GM18498 (cell line): ENCODE measurements around the gene SRI.
"Not testable (repeated sequence)": the region's sequence is repeated elsewhere in the genome, so short reads cannot be mapped to it uniquely, and the experiment has no call there.

Source experiments
- ATAC-seq: cut with Tn5 transposase; IDR thresholded peaks from one replicate; pipeline ENCODE4 v1.9.1; 2021; ENCODE audit warnings: mild to moderate bottlenecking, moderate library complexity; ENCODE audit not compliant: unreplicated experiment

The SRI gene

DNA sequence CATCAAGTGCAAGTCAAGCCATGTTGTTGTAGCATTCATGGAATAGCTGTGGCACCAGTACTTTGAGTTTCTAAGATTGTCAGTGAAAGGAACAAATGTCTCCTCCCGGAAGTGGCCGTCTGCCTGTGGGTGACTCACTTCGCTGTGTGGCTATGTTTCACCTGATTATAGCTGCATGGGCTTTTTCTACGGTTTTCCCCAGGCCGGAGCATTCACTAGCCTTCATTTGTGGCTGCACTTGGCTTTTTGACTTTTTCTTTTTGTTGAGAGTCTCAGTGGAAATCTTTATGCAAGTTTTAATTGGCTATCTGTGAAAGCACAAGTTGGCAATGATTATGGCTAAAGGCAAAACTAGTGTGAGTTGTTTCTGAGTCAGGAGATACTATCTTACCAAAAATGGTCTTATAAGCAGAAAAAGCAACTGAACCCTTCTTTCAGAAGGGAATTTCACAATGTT lies 35.0 kb downstream of the SRI start:
- no peak for ATAC-seq

DNA sequence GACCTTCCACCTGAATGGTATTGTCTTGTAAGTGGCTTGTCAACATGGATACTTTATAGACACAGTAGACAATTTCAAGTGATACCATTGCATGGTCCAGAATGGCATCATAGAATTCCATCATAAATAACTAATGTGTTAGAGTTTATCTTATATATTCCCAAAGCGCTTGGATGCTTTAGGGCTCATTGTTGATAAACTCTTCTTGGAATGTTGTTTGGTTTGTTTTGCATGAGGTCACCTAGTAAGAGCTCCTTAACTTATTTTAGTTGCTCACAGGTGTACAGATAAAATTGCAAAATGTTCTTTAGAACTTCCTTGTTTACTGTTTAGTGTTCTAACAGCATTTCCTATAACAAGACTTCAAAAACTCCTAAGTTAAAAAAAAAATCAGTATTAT lies 36.8 kb downstream of the SRI start:
- no peak for ATAC-seq

GRCh38 chr7:88176190-88176589 lies 43.6 kb downstream of the SRI start:
- no peak for ATAC-seq

DNA sequence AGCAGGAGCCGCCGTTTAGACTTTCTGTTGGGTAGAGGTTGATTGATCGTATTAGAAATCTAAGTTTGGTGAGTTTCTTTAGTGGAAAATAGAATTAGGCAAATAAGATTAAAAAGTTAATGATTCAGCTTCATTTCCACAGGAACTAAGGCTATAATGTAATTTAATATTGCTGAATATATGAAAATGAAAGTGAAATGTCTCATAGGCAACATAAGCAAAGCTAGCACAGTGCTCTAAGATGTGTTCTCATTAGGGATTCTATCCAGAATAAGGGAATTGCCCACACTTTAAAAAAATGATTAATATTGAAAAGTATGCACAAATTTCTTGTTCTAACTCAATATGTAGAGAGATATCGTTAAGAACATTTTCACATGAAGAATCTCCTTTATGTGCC lies 47.0 kb downstream of the SRI start:
- ATAC-seq: no peak

GRCh38 chr7:88169717-88170320 lies 50.0 kb downstream of the SRI start:
- peak; percentile 50 for ATAC-seq

DNA sequence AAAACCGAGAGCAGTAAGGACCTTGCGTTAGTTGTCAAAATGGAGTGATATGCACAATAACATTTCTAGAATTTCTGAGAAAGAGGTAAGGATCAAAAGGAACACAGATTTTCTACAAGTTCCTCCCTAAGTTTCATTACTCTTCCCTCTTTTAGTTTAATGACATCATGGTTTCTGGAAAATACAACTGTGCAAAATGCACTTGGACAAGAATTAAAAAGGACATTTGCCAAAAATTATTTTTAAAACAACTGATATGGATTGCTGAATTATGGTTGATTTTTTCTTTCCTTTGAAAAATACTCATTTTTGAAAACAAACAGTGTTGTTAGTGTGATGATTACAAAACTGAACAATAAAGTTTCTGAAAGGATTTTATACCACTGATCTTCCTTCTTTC lies 52.1 kb downstream of the SRI start:
- ATAC-seq: no peak

- ATAC-seq: no peak
These were observed 52.6 kb downstream of the SRI start for GRCh38 chr7:88167223-88167622.

GRCh38 chr7:88165697-88166096 lies 54.1 kb downstream of the SRI start:
- no peak for ATAC-seq

GRCh38 chr7:88159741-88160140 lies 60.1 kb downstream of the SRI start:
- ATAC-seq: not testable (repeated sequence)

GRCh38 chr7:88156356-88156755 lies 63.5 kb downstream of the SRI start:
- no peak for ATAC-seq

DNA sequence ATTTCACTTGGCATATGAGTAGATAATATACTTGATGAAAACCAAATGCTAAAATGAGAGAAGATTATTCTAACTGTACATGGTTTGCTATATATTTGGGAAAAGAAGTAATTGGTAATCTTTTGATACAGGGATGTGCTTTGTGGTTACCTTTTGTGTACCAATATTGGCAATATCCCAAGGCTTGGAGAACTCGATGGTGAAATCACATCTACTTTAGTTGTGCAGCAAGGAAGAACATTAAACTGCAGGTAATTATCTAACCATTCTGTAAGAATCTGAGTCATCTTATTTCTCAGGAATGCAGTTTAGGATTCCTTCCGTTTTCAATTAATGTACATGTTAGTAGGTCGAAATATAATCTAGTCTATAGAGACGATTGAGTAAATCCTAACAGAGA lies 64.1 kb downstream of the SRI start:
- no peak for ATAC-seq
